ELR (cell line): Measurements from ENCODE around the gene OGFOD2.

ENCODE experiments used
- DNase-seq: peaks from one replicate; pipeline ENCODE4 v3.0.0-alpha.2; 2015; ENCODE audit warnings: low read depth

The OGFOD2 gene

DNA sequence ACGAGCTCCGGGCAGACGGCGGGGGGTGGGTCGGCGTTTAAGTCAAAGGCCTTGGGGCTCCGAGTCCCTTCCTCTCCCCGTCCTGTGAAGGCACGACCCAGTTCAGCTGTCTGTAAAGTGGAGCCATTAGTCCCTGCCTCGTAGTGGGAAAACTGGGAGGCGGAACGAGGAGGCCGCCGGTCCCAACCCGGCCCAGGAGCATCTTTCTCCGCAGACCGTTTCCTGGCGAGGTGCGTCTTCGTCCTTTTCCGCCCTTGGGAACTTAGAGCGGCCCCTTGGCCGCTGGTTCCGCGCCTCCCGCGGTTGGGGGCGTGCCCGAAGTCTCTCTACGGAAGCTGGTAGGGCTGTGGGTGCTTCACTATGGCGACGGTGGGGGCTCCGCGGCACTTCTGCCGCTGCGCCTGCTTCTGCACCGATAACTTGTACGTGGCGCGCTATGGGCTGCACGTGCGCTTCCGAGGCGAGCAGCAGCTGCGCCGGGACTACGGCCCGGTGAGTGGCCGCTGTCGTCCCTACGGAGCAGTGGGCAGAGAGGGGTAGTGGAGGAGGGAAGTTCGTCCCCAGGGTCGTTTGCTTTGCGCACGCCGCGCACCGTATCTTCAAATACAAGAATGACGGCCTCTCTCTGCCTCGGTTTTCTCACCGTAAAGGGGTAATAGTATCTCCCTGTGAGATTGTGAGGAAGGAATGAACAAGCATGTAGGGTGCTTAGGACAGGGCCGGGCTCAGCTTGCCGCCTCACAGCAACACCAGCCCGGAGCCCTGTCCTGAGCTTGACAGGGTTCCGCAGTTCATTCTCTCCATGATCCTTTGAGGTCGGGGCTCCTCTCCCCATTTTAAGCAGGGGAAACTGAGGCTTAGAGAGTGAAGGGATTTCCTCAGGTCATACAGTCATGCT is at the start of gene OGFOD2:
TSS of gene OGFOD2 (plus strand) at position 353 of the 898 bp plus-strand sequence. CDS start at position 361, 8 bp downstream.
- DNase-seq, result peak; percentile 94

DNA sequence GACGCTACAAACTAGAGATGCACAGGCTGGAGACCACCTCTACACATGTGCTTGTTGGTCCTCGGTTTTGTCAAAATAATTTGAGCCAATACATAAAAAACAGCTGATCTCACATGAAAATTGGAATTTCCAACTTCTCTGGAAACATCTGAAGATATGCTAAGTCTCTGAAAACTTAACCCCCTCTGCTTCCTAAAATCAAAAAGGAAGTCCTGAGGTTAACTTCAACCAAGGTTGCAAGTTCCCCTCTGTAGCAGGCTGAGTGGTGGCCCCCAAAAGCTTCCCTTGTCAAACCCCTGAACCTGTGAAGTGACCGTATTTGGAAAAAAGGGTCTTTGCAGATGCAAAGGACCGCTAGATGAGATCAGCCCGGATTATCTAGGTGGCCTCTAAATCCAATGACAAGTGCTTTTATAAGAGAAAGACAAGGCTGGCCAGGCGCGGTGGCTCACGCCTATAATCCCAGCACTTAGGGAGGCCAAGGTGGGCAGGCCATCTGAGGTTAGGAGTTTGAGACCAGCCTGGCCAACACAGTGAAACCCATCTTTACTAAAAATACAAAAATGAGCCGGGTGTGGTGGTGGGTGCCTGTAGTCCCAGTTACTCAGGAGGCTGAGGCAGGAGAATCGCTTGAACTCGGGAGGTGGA is 47.2 kb upstream of the OGFOD2 start:
- no peak for DNase-seq

DNA sequence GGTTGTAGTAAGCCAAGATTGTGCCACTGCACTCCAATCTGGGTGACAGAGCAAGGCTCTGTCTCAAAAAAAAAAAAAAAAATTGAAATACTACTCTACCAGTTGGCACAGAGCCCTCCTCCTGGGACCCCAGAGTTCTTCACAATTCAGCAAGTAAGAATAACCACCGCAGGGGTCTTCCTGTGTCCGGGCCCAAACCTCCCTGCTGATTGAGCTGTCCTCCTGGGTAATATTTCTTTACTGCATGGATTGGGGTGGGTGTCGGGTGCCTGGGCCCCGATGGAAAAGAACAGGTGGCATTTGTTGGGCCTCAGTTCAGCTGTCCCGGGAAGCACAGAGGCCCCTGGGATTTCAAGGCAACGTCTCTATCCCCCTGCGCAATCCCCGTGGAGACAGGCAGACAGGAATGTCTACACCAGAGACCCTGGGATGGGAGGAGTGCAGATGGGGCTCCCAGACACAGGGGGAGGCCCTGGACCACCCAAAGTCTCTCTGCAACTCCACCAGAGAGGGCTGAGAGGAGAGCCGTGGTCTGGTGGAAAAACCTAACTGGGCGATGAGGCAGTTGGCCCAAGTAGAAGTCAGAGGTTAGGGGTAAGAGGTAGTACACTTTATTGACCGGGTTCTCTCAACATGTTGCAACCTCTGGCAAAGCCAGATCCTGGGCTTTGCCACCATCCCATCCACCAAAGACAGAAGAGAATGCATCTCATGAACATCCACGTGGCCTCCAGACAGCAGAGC is 46.5 kb upstream of the OGFOD2 start:
- DNase-seq, result no peak

DNA sequence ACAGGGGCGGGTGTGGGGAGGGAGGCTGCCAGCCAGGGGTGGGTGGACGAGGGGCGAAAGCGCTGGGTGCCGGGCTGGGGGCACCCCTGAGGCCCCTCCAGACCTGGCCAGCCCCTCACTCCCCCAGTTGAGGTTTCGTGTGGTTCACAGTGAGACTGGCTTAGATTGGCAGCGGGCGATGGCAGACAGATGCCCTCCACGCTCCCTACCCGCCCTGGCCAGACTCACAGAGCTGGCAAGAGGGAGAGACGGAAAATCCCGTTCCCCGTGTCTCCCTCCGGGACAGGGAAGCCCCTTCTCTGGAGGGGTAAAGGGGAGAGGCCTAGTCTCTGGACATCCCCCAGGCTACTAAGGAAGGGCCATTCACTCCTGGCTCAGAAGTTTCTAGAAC is 45.9 kb upstream of the OGFOD2 start:
- no peak for DNase-seq

DNA sequence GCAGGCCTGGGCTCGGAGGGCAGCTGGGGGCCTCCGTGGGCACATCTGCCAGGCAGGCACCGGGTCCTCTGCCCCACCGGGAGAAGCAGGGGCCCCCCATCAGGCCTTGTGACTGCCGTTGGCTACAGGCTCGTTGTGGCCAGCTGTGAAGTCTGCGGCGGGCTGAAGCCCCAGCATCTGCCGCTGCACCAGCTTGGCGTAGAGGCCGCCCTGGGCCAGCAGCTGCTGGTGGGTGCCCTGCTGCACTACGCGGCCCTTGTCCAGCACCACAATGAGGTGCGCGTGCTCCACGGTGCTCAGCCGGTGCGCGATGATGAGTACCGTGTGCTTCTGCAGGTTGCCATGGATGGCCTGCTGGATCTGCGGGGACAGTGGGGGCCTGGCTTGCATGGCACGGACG is 45.2 kb upstream of the OGFOD2 start:
- no peak for DNase-seq

DNA sequence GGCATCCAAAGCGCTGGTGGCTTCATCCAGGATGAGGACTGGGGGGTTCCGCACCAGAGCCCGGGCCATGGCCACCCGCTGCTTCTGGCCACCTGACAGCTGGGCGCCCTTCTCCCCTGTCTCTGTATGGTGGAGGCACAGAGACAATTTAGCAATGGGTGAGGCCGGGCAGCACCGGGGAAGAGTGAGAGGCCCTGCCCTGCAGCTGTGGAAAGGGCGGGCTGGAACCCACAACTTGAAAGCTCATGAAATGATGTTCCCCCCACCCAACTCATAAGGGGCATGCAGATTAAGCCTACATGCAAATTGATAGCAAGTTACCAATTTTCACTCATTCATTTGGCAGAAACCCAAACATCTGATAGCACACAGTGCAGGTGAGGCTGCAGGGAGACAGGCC is 42.8 kb upstream of the OGFOD2 start:
- no peak for DNase-seq

DNA sequence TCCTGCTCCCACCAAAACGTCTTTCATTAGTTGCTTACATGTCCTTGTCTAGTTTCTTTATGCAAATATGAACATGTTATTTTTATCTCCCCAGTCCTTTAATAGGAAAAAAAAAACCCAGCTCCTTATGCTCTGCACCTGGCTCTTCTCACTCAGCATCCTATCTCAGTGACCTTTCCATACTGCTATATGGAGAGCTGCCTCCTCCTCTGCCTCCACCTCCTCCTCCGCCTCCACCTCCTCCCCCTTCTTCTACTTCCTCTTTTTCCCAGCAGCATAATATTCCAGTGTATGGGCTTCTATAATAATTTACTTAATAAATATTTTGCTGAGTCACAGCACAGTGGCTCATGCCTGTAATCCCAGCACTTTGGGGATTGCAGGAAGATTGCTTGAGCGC is 40.3 kb upstream of the OGFOD2 start:
- no peak for DNase-seq

DNA sequence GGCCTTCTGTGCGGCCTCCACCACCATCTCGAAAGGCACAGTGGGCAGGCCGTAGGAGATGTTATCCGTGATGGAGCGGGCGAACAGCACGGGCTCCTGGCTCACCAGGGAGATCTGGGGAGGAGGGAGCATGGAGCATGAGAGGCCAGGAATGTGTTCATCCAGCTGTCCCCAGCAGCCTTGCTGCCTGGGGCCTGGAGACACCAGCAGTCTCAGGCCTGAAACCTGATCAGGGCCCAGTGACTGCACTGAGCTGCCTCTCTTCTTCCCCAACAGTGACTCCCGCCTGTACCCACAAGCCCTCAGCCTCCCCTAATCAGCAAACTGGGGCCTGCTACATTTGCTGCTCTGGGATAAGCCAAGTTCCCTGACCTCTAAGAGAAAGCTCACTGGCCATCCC is 39.7 kb upstream of the OGFOD2 start:
- no peak for DNase-seq

DNA sequence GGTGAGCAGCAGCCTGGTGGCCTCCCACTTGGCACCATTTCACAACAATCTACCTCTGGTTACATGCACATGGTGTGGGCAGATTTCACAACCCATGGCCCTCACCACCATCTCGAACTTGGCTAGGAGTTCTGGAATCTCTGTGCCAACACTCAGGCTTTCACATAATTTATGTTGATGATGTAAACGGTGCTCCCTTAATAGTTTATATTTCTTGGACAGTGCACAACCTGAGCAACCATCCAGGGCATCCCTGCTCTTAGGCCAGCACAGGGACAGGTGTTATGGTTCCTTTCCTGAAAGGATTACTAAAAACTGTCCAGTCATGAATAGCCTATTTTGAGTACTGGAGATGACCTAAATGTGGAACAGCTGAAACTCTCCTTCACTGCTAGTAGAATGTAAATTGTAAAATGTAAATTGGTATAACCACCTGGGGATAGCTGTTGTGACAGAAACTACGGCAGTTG is 37.4 kb upstream of the OGFOD2 start:
- DNase-seq, result no peak

DNA sequence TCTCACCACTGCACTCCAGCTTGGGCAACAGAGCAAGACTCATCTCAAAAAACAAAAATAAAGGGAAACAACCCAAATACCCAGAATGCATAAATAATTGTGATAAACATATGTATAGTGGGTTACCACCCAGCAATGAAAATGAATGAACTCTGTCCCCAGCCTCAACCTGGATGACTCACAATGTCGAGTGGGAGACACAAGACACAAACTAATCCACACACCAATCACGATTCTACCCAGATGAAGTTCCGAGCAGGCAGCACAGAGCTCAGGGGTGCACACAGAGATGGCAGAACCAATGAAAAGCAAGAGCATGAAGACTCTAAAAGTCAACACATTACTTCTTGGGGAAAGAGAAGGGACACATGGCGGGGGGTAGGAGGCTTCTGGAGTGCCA is 35.9 kb upstream of the OGFOD2 start:
- no peak for DNase-seq

DNA sequence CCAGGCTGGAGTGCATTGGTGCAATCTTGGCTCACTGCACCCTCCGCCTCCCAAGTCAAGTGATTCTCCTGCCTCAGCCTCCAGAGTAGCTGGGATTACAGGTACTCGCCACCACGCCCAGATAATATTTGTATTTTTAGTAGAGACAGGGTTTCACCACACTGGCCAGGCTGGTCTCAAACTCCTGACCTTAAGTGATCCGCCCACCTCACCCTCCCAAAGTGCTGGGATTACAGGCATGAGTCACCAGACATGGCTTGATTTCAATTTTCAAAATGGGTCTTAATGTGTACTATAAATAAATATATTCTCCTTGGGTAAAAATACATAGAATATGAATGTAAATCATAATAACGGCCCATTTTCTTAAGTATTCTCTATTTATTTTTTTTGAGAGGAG is 33.7 kb upstream of the OGFOD2 start:
- DNase-seq, result peak; percentile 48

DNA sequence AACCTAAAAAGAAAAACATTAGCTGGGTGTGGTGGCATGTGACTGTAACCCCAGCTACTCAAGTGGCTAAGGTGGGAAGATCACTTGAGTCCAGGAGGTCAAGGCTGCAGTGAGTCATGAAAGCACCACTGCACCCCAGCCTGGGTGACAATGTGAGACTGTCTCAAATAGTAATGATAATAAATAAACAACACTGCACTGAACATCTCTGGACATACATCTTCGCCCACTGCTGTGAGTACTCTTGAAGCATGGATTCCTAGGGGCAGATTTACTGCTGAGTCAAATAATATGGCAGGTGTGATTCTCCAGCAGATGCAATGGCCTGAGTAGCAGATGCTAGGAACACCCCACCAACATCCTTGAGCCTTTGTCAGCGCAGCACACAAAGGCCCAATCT is 32.4 kb upstream of the OGFOD2 start:
- DNase-seq, result peak; percentile 50

DNA sequence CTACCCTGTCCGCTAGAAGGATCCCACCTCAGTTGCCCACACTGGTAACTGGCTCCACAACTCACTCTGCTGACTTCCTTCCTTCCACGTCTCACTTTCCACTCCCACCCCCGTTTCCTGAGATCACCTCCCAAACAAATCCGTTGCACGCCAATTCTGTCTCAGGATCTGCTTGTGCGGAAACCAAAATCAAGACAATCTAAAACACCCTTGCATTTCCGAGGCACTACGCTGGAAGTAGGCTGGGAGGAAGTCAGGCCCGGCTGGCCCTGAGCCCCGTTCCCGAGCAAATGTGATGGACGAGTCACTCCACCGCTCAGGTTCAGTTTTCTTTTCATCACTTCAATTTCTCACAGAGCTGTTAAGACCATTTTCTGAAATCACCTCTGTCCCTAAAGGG is 31.8 kb upstream of the OGFOD2 start:
- peak; percentile 50 for DNase-seq

DNA sequence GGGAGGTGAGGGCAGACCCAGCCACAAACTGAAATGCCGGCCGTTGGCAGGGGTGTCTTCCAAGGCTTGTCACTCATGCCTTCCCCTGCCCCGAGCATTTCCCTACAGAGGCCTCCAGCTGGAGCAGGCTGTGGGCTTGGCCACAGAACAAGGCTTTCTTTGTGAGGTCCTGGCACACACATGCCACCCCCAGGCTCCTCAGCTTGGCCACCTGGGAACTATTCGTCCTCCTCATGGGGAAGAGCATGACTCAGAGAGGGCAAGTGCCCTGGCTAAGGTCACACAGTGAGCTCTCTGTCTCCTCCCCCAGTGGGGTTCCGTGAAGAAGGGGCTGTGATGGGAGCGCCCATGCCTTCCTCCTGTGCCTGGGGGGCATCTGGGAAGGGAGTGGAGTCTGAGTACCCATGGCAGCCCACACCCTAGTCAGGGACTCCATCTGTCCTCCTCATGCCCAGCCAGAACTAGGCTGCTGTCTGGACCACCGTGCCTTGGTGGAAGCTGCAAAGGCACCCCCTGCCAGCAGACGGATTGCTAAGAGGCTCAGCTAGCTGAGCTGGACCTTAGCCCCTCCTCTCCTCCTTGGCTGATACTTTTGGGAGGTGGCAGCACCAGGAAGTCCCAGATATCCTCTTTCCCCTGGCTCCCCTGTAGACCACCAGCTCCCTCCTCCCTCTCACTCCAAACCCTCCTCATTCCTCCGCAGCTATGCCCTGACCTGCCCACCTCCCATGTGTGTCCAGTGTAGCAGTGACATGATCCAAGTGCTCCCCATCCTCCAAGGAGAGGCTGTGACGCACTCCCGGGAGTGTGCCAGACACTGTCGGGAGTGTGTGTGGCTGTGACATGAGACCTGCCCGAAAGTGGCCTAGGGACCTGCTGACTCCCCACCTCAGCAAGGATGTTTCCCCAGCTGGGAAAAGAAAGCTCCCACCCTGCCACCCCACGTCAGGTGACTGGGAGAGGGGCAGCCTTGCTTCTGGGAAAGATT is 30.1 kb upstream of the OGFOD2 start:
- peak; percentile 78 for DNase-seq

DNA sequence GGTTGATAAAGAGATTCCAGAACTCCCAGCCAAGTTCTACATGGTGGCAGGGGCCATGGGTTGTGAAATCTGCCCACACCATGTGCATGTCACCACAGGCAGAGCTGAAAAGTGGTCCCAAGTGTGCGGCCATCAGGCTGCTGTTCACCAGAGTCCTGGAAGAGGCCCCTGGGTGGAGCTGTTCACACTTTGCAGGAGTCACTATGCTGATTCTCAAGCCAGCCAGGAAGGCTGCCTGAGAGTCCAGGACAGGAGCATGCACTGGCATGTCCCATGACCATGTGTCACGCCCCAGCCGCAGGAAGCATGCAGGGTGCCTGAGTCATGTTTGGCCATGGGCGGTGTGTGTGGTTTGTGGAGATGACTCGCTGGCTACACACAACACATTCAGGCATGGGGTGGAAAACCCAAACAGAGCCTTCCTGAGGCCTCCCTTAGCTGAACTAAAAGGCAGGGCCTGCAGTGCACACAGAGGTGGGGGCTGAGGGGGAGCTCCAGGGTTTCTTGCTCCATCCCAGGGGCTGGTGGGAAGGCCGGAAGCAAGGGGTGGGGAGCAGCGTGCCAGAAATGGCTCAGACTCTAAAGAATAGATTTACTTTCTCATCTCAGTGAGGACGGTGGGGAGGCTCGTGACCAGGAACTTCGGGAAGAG is 28.2 kb upstream of the OGFOD2 start:
- DNase-seq, result peak; percentile 100

DNA sequence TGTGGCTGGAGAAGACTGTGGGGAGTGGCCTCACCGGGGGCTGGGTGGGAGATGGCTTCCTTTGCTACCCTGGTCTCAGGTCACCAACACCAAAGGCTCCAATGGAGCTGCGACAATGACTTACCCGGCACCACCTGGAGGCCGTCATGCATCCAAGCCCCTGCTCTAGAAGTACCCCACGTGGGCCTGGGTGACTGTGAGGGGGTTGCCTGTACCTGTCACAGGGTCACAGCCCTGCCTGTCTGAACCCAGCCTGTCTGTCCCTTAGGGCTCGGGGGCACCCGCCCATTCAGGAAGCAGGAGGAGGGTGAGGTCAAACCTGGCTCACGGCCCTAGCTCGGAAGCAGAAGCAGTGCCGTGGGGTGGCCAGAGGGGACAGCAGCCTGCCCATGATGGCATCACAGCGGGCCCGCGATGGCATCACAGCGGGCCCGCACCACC is 27.7 kb upstream of the OGFOD2 start:
- no peak for DNase-seq

DNA sequence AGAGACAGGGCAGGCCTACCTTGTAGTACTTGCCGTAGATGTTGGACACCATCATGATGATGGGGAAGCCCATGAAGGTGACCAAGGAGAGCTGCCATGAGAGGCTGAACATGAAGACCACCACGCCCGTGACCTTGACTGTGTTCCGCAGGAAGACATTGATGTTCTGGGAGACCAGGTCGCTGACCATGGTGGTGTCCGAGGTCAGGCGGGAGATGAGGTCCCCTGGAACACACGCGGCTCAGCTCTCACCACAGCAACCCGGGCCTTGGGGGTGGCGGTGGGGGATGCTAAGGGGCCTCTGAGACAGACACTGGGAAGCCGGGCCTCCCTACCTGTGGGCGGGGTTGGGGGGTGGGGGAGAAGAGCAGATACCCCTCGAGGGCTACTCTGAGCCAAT is 26.4 kb upstream of the OGFOD2 start:
- DNase-seq, result no peak

DNA sequence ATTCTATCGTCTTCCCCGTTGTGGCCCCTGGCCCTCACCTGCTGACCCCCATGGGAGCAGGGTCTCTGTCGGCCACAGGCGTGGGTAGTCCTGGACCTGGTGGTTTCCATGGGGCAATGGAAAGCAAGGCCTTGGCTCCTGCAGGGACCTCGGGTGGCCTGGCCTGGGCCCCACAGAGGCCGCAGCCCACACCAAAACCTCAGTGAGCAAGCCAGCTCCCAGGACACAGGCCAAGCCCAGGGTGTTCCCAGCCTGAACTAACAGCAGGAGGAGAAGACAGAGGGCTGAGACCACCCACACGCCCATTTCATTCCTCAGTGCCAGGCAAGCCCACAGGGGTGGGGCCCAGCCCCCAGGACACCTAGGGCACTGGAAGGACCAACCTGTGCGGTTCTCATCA is 25.6 kb upstream of the OGFOD2 start:
- DNase-seq, result no peak

DNA sequence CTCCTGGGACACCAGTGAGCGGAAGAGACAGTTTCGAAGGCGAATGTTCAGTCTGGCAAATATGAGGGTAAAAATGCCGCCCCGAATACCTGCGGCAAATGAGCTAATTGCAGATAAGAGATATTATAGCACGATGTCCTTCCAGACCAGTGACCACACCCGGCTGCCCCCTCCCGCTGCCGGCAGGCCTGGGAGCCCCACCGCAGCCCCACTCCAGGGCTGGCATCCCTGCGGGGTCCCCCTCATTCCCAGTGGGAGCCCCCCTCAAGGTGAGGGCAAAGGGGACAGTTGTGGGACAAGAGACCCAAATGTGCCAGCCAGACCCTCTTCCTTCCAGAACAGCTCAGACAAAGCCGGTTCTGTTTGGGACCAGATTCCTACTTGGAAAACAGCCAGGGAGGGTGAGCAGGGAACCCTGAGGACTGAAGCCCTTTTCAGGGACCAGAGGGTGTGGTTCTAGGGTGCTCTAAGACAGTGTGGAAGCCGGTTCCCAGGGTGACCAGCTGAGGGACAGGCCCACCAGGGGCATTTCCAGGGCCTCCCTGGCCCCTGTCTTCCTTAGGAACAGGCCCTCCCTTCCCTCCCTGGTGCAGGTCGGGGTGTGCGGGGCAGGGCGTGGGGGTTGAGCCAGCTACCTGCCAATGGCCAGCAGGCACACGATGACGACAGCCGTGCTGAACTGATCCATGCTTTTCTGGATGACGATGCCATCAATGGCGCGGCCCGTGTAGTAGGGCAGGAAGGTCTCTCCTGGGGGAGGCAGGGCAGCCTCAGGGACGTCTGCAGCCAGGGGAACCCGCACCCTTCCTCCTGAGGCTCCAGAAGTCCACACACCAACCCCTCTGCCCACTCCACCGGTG is 25.0 kb upstream of the OGFOD2 start:
- DNase-seq, result no peak

DNA sequence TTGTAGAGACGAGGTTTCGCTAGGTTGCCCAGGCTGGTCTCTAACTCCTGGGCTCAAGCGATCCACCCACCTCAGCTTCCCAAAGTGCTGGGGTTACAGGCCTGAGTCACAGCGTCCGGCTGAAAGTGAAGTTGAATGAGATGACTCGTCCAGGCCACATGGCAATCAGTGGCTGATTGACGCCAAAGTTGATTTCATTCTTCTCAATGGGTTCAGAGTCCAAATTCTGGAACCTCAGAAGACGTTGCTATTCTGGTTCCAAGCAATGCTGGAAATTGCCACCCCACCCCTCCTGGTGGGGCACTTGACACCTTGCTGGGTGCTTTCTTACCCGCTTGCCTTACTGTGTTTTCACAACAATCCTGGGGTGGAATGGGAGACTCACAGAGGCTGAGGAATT is 23.6 kb upstream of the OGFOD2 start:
- DNase-seq, result peak; percentile 82
